ENCODE data around the gene KRT2. TPM values are rescaled to one million over a fixed set of nuclear protein-coding genes. Genes with fewer than 3 reads are reported as not detected.

The KRT2 gene
- total and polyA plus RNA-seq, 2 of the 8 experiments (the other 6 are each of a cell fraction or from before 2014, with no cell fraction given): not detected

- no peak overlapping the region for H3K14ac ChIP-seq (ENCODE audit: insufficient read length)
- H4K20me1 ChIP-seq (replicated peaks in 1 of 2; ENCODE audit: control insufficient read depth in 1 of 2, insufficient read depth in 2 of 2, low read length in 2 of 2): no peaks in the 10 kb centered on the region
- TF ChIP-seq KDM5A (IDR thresholded peaks at IDR 0.05; ENCODE audit: low read length) (no peak), SIX5 (IDR thresholded peaks at IDR 0.05; ENCODE audit: low read depth, low read length) (no peak), SUZ12 (IDR thresholded peaks at IDR 0.05; ENCODE audit: low read length) (no peak), JUN (IDR thresholded peaks at IDR 0.05; ENCODE audit: low read depth, low read length) (no peak)
- no peaks in the 10 kb centered on the region for H3K4me1 ChIP-seq (replicated peaks in 1 of 4; ENCODE audit: control insufficient read depth in 3 of 4, insufficient read depth in 4 of 4, low read length in 3 of 4)
- no peak overlapping the region for H2AFZ ChIP-seq (ENCODE audit: low read length)
- no peak overlapping the region for H3K27ac ChIP-seq (ENCODE audit: low read depth, low read length)
- H2BK120ac ChIP-seq (replicated peaks; ENCODE audit: low read depth, low read length): no peak overlapping the region
- H2BK15ac ChIP-seq (ENCODE audit: low read length): no peak overlapping the region
- H3K9ac ChIP-seq (replicated peaks in 1 of 4; ENCODE audit: extremely low read depth in 1 of 4, low read depth in 3 of 4, low read length in 3 of 4): no peak overlapping the region
- no peak overlapping the region for H3K18ac ChIP-seq (ENCODE audit: extremely low read depth, low read length)
- H3K4me2 ChIP-seq (ENCODE audit: insufficient read depth in 1 of 2, low read depth in 2 of 2, low read length in 2 of 2): no peak overlapping the region
- H2BK20ac ChIP-seq (ENCODE audit: low read length): no peak overlapping the region
- H2BK12ac ChIP-seq (ENCODE audit: low read depth, low read length): no peak overlapping the region
- POLR2A ChIA-PET (ENCODE audit: partially characterized antibody): no interaction called here
- no peaks in the 10 kb centered on the region for H3K36me3 ChIP-seq (ENCODE audit: control insufficient read depth in 2 of 4, insufficient read depth in 4 of 4, low read length in 3 of 4)
- no peak overlapping the region for H3K56ac ChIP-seq (replicated peaks; ENCODE audit: insufficient read length, low read depth, low read length)
- no peak overlapping the region for H4K5ac ChIP-seq (ENCODE audit: insufficient read length, low read depth, low read length)
- FAIRE-seq: no peak
- no peaks in the 10 kb centered on the region for H3K79me2 ChIP-seq (ENCODE audit: control insufficient read depth in 1 of 2, insufficient read depth in 2 of 2, low read length in 2 of 2)
- H2AK5ac ChIP-seq (ENCODE audit: low read depth, low read length): no peak overlapping the region
- H3K23ac ChIP-seq (ENCODE audit: insufficient read length): no peak overlapping the region
- H4K8ac ChIP-seq (ENCODE audit: extremely low read depth, insufficient read depth, low read length): no peak overlapping the region
- WGBS, 2 experiments (ENCODE audit: extremely low coverage in 1 of 2, insufficient coverage in 1 of 2, insufficient read length in 1 of 2, insufficient replicate concordance in 2 of 2, low coverage in 1 of 2, low lambda C conversion rate in 2 of 2, missing lambda C conversion rate in 1 of 2): 77% methylated on average over 7 of the region's 7 CpGs; no CpG with 5 or more reads in 1 of the 2 experiments
- no peak overlapping the region for H3K4me3 ChIP-seq (ENCODE audit: extremely low read depth in 1 of 4, insufficient read depth in 2 of 4, low read depth in 3 of 4, low read length in 4 of 4)
- DNase-seq (ENCODE audit: low read depth in 1 of 2, low spot score in 2 of 2): no peak
- H3K23me2 ChIP-seq (ENCODE audit: low read depth, low read length): no peaks in the 10 kb centered on the region
- no peak overlapping the region for H4K91ac ChIP-seq (replicated peaks; ENCODE audit: insufficient read length, low read length)
- no peak overlapping the region for H3K4ac ChIP-seq (replicated peaks; ENCODE audit: insufficient read length, low read depth, low read length)
- H2BK5ac ChIP-seq (ENCODE audit: low read depth, low read length): no peak overlapping the region
- H3K79me1 ChIP-seq (ENCODE audit: low read depth, low read length): no peaks in the 10 kb centered on the region
- H3K27me3 ChIP-seq (replicated peaks in 1 of 4; ENCODE audit: control insufficient read depth in 3 of 4, extremely low read depth in 1 of 4, insufficient read depth in 3 of 4, low read length in 3 of 4): no peaks in the 10 kb centered on the region
- H3K9me3 ChIP-seq (ENCODE audit: insufficient read depth in 2 of 2, low read depth in 1 of 2, low read length in 1 of 2): no peaks in the 10 kb centered on the region
- CTCF ChIA-PET (ENCODE audit: partially characterized antibody): interaction anchor here (0.6 to 2.3 kb wide), 15 partner anchors 9 to 381 kb away, joined by 3 to 7 read pairs (median 4); no protein-coding TSS in a partner anchor
Measured at GRCh38 chr12:52659395-52659794, 7.4 kb upstream of the KRT2 start.
